HepG2 (cell line): ENCODE data around the gene TBRG1. TPM values are rescaled to one million over a fixed set of nuclear protein-coding genes. Genes with fewer than 3 reads are reported as not detected.

Source experiments
- ADNP ChIP-seq: sonication (generic); formaldehyde crosslinking; IDR thresholded peaks from 2 replicates; pipeline ENCODE4 v1.4.0; 2020; ENCODE audit warnings: missing genetic modification reagents
- ETV5 ChIP-seq: IDR thresholded peaks from 2 replicates; pipeline ENCODE4 v1.6.1; 2018; ENCODE audit warnings: missing biosample characterization, missing genetic modification reagents, inconsistent platforms, borderline replicate concordance
- ETV6 ChIP-seq: sonication (generic); formaldehyde crosslinking; conservative IDR thresholded peaks from 2 replicates; pipeline ENCODE4 v1.4.0; 2020; ENCODE audit warnings: missing genetic modification reagents
- GATAD1 ChIP-seq: IDR thresholded peaks from 2 replicates; pipeline ENCODE4 v1.6.1; 2016; ENCODE audit warnings: missing genetic modification reagents, missing compliant biosample characterization
- GATAD2A ChIP-seq: IDR thresholded peaks from 2 replicates; pipeline ENCODE4 v1.6.1; 2016
- KLF16 ChIP-seq, 2 experiments: sonication (generic) in 1 of 2; formaldehyde crosslinking in 1 of 2; IDR thresholded peaks; 2 replicates each; pipeline versions ENCODE4 v1.6.1 to v1.8.0; 2016 to 2023; ENCODE audit warnings: missing genetic modification reagents in 2 of 2, missing compliant biosample characterization in 1 of 2
- NFATC3 ChIP-seq: sonication (generic); formaldehyde crosslinking; IDR thresholded peaks from 2 replicates; pipeline ENCODE4 v1.5.1; 2020; ENCODE audit warnings: mild to moderate bottlenecking, missing genetic modification reagents
- RAD21 ChIP-seq: fragments of 450-650 bp; formaldehyde crosslinking; IDR thresholded peaks from 2 replicates; pipeline ENCODE4 v1.5.0; 2020; ENCODE audit warnings: mild to moderate bottlenecking
- RXRB ChIP-seq: IDR thresholded peaks from 2 replicates; pipeline ENCODE4 v1.6.1; 2016; ENCODE audit warnings: borderline replicate concordance, missing genetic modification reagents, missing compliant biosample characterization
- SMAD3 ChIP-seq: sonication (generic); formaldehyde crosslinking; IDR thresholded peaks from 2 replicates; pipeline ENCODE4 v1.4.0; 2020; ENCODE audit warnings: missing genetic modification reagents
- SMC3 ChIP-seq: IDR thresholded peaks from 2 replicates; pipeline ENCODE4 v1.6.1; 2011; ENCODE audit warnings: low read length, improper control_type of control experiment
- STAG1 ChIP-seq: sonication (generic); formaldehyde crosslinking; IDR thresholded peaks from 2 replicates; pipeline ENCODE4 v1.4.0; 2020; ENCODE audit warnings: missing genetic modification reagents
- YEATS2 ChIP-seq: sonication (generic); formaldehyde crosslinking; IDR thresholded peaks from 2 replicates; pipeline ENCODE4 v1.4.0; 2020; ENCODE audit warnings: missing genetic modification reagents, borderline replicate concordance
- polyA plus RNA-seq, 8 experiments: library from polyadenylated mRNA; depleted of rRNA in 3 of 8; stranded (reverse) in 7 of 8; unstranded in 1 of 8; fragments of >200 nt; fragmentation: Illumina TruSeq in 4 of 8; extraction: Trizol in 4 of 8; gene quantifications; 2 replicates each; pipeline versions ENCODE4 v1.2.1 to v1.2.3, GENCODE V29; 2011 to 2016; ENCODE audit warnings: low read depth in 4 of 8, missing spikeins in 1 of 8, mixed read lengths in 1 of 8; ENCODE audit not compliant: insufficient read depth in 1 of 8
- total RNA-seq, 5 experiments: library from RNA; depleted of rRNA; stranded (reverse); fragments of >200 nt; fragmentation: Illumina TruSeq; extraction: Trizol; gene quantifications; 2 replicates each; pipeline ENCODE4 v1.2.3, GENCODE V29; 2016; ENCODE audit warnings: low read depth in 1 of 5
- TF ChIP-seq, protein P1 (sequence below): sonication (generic); formaldehyde crosslinking; conservative IDR thresholded peaks from 2 replicates; pipeline ENCODE4 v1.8.0; 2022; ENCODE audit warnings: low read depth, missing genetic modification reagents
- TF ChIP-seq, protein P2 (sequence below): sonication (generic); formaldehyde crosslinking; IDR thresholded peaks from 2 replicates; pipeline ENCODE4 v1.5.0; 2020; ENCODE audit warnings: mild to moderate bottlenecking, missing genetic modification reagents, borderline replicate concordance
- TF ChIP-seq, protein P3 (sequence below): IDR thresholded peaks from 2 replicates; pipeline ENCODE4 v1.4.0; 2020; ENCODE audit warnings: mild to moderate bottlenecking, missing genetic modification reagents
- TF ChIP-seq, protein P4 (sequence below): sonication (generic); formaldehyde crosslinking; IDR thresholded peaks from 2 replicates; pipeline ENCODE4 v1.4.0; 2020; ENCODE audit warnings: missing genetic modification reagents, borderline replicate concordance

The TBRG1 gene
- total and polyA plus RNA-seq, 2 of the 13 experiments (the other 11 are each of a cell fraction or from before 2014, with no cell fraction given) = 21.7 to 25.6 TPM

DNA sequence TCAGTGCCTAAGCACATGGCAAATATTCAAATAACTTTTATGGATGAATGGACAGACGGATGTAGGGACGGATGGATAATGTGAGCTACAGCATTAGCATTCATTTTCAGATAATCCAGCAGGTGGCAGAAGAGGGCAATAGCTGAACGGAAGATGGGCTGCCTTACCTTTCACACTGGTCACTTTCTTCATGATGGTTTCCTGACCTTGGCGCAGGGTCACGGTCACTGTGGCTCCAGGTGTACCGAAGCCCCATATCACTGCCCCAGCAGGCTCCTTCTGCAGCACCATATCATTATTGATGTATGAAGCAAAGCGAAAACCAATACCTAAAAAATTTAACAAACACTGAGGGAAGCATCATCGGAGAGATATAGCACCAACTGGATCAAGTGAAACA, 46.5 kb downstream of the TBRG1 start (continued):
- TF ChIP-seq GATAD1 = 0 out of 2 replicates have a peak, but pooled peaks have one; percentile 15
- TF ChIP-seq GATAD2A = peak; percentile 33; the same call in 1 of the 2 replicates
- TF ChIP-seq, protein P1, sequence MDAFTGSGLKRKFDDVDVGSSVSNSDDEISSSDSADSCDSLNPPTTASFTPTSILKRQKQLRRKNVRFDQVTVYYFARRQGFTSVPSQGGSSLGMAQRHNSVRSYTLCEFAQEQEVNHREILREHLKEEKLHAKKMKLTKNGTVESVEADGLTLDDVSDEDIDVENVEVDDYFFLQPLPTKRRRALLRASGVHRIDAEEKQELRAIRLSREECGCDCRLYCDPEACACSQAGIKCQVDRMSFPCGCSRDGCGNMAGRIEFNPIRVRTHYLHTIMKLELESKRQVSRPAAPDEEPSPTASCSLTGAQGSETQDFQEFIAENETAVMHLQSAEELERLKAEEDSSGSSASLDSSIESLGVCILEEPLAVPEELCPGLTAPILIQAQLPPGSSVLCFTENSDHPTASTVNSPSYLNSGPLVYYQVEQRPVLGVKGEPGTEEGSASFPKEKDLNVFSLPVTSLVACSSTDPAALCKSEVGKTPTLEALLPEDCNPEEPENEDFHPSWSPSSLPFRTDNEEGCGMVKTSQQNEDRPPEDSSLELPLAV (CRISPR knock-in tag) = no peak
- no peak for TF ChIP-seq ETV5
- TF ChIP-seq NFATC3 (CRISPR knock-in tag) = no peak
- TF ChIP-seq STAG1 (CRISPR knock-in tag) = peak; percentile 92
- TF ChIP-seq, protein P2, sequence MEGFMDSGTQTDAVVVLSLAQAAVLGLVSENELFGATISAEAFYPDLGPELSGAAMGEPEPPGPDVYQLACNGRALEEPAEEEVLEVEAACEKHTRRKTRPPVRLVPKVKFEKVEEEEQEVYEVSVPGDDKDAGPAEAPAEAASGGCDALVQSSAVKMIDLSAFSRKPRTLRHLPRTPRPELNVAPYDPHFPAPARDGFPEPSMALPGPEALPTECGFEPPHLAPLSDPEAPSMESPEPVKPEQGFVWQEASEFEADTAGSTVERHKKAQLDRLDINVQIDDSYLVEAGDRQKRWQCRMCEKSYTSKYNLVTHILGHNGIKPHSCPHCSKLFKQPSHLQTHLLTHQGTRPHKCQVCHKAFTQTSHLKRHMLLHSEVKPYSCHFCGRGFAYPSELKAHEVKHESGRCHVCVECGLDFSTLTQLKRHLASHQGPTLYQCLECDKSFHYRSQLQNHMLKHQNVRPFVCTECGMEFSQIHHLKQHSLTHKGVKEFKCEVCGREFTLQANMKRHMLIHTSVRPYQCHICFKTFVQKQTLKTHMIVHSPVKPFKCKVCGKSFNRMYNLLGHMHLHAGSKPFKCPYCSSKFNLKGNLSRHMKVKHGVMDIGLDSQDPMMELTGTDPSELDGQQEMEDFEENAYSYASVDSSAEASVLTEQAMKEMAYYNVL = no peak
- peak; percentile 70 for TF ChIP-seq RXRB
- peak; percentile 83 for TF ChIP-seq RAD21 (CRISPR knock-in tag)
- TF ChIP-seq ADNP (CRISPR knock-in tag) = no peak
- TF ChIP-seq, protein P3, sequence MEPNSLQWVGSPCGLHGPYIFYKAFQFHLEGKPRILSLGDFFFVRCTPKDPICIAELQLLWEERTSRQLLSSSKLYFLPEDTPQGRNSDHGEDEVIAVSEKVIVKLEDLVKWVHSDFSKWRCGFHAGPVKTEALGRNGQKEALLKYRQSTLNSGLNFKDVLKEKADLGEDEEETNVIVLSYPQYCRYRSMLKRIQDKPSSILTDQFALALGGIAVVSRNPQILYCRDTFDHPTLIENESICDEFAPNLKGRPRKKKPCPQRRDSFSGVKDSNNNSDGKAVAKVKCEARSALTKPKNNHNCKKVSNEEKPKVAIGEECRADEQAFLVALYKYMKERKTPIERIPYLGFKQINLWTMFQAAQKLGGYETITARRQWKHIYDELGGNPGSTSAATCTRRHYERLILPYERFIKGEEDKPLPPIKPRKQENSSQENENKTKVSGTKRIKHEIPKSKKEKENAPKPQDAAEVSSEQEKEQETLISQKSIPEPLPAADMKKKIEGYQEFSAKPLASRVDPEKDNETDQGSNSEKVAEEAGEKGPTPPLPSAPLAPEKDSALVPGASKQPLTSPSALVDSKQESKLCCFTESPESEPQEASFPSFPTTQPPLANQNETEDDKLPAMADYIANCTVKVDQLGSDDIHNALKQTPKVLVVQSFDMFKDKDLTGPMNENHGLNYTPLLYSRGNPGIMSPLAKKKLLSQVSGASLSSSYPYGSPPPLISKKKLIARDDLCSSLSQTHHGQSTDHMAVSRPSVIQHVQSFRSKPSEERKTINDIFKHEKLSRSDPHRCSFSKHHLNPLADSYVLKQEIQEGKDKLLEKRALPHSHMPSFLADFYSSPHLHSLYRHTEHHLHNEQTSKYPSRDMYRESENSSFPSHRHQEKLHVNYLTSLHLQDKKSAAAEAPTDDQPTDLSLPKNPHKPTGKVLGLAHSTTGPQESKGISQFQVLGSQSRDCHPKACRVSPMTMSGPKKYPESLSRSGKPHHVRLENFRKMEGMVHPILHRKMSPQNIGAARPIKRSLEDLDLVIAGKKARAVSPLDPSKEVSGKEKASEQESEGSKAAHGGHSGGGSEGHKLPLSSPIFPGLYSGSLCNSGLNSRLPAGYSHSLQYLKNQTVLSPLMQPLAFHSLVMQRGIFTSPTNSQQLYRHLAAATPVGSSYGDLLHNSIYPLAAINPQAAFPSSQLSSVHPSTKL (CRISPR knock-in tag) = peak; percentile 40; the same call in 1 of the 2 replicates
- 0 out of 2 replicates have a peak, but pooled peaks have one; percentile 25 for TF ChIP-seq SMAD3 (CRISPR knock-in tag)
- 0 out of 2 replicates have a peak, but pooled peaks have one; percentile 12 for TF ChIP-seq YEATS2 (CRISPR knock-in tag)
- peak; percentile 84 for TF ChIP-seq SMC3
- TF ChIP-seq, protein P4, sequence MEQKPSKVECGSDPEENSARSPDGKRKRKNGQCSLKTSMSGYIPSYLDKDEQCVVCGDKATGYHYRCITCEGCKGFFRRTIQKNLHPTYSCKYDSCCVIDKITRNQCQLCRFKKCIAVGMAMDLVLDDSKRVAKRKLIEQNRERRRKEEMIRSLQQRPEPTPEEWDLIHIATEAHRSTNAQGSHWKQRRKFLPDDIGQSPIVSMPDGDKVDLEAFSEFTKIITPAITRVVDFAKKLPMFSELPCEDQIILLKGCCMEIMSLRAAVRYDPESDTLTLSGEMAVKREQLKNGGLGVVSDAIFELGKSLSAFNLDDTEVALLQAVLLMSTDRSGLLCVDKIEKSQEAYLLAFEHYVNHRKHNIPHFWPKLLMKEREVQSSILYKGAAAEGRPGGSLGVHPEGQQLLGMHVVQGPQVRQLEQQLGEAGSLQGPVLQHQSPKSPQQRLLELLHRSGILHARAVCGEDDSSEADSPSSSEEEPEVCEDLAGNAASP (CRISPR knock-in tag) = peak; percentile 85; the same call in 1 of the 2 replicates
- TF ChIP-seq ETV6 (CRISPR knock-in tag) = no peak
- TF ChIP-seq KLF16 (CRISPR knock-in tag; IDR thresholded peaks at IDR 0.05) = 0 out of 4 replicates have a peak, but pooled peaks of 1 of the 2 experiments have one; percentile 43
